Measurements from ENCODE around the gene SEMA3F.

The SEMA3F gene

DNA sequence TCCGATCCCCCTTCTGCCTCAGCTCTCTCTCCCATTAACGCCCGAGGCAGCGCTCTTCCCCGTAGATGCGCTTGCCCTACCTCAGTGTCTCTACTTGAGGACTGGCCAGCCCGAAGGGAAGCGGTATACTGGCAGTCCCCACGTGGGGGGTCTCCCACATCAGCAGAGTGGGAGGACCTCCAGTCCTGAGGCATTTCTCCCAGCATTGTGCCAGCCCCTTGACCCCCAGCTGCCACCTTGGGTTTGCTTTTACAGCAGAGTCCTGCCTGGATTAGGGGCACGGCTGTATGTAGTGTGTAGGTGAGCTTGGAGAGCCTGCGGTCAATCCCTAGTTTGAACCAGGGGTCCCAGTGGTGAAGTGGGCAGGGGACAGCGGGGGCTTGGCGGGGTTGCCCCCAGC lies 767 bp downstream of the SEMA3F start:
- DNase-seq (ENCODE audit: low read depth in 2 of 2), result no peak

DNA sequence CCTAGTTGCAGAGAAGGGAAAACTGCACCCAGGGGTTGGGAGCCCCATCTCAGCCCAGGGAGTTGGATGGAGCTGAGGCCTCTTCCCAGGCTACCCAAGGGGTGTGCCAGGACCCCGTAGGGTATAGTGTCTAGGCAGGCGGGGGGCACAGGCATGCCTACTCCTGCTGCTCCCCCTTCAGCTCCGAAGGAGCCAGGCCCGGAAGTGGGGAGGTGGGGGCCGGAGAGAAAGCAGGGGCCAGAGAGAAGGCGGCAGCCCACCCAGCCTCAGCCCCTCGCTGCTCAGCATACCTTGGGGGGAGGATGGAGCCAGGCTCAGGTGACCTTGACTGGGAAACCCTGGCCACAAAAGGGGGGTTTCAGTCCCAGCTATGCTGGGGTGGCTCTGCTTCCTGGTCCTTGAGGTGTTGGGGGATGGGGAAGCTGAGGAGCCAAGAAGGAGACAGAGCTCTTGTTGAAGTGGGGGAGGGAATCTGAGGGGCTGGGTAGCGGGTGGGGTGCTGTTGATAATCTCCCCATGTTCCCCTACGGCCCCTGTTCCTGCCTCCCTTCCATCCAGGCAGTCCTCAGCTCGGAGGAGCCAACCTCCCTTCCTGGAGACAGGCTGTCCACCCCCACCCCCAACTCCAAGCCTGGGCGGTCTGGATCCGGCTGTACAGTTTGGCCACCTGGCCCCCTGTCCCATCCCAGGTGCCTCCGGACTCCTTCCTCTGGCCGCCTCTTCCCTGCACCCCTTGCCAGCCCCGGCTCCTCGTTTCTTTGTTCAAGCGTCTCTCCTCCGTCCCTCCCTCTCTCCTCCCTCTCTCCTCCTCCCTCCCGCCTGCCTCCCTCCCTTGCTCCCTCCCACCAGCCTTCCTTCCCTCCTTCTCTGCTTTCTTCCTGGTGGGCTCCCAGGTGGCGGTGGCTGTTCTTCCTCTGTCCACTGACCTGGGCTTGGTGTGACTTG lies 1.7 kb downstream of the SEMA3F start:
- DNase-seq (ENCODE audit: low read depth in 2 of 2), result no peak

DNA sequence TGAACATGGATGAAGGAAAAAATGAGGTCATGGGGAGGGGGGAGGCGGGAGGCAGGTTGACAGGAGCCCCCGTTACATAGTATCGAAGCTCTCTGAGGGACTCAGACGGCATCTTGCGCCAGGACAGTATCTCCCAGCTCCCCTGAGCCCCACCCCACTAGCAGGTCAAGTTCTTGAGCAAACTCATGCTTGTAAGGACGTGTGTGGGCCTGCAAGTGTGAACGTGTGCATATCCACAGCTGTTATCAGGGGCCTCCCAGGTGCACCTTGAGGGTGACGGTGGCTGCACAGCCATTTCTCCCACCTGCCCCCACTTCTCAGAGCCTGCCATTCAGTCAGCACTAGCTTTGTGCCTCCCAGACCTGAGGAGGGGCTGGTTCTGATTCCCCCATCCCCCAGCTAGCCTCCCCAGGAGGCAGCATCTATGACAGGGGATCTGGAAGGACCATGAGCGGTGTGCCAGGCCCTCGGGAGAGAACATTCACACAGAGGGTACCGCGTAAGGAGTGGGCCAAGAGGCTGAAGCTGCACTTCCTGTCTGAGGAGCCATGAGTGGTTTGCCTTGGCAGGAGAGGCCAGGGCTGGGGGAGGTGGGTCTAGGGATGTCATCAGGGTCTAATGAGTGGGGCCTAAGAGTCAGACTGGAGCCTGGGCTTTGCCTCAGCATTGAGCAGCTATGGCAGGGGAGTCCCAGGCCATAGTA lies 2.9 kb downstream of the SEMA3F start:
- no peak for DNase-seq (ENCODE audit: low read depth in 2 of 2)

DNA sequence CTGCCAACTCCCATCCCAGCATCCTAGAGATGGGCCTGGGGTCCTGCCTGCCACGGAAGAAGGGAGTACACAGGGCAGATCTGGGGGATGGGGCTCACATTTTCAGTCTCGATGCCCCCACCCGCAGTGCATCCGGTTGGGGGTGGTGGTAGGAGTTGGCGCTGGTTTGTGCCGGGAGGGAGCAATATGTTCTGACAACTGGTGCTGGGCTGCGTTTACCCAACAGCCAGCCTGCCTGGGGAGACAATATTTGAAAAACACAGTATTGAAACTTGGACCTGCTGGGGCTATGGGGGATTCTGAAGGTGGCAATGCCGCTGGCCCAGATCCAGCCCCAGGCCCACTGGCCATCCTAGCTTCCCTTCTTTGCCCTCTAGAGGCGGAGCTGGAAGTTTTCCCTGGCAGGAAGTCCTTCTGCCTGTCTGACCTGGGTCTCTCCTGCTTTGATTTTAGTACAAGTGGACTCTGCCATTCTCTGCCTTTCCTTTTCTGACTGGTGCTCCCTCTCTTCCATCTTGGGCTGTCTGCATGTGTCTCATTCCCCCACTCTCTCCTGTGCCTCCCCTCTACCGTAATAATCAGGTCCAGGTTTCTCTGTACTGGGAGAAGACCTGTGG lies 3.5 kb downstream of the SEMA3F start:
- no peak for DNase-seq (ENCODE audit: low read depth in 2 of 2)

DNA sequence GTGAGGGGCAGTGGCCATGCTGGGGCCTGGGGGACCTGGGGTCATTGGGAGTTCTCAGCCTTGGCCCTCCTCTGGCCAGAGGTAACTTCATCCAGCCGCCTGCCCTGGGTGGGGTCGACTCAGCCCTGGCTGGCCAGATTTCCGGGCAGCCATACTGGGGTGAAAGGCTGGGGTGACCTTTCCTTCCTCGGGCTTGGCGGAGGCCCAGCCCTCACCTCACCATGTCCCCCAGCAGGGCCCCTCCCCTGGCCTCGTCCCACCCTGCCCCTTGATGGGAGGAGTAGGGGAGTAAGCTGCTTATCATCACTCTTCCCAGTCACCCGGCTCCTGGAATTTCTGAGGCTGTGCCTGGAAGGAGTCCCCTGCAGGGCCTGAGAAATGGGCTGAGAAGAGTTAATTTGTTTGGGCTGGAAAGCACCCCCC lies 5.4 kb downstream of the SEMA3F start:
- DNase-seq (ENCODE audit: low read depth in 2 of 2), result no peak

DNA sequence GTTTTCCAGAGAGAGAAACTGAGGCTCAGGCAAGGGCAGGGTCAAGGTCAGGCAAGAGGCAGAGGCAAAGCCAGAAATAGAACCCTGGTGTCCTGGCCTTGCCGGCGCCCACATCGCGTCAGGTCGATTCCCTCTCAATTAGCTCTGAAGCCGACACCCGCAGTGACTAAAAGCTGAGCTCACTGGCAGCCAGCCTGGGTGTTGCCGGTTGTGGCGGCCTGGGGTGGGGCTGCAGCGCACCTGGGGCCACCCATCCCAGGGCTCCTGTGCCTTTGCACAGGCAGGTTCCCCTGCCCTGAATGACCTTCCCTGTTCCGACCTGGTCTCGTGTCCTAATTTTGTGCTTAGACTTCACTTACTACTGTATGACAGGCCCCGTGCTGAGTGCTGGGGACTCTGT lies 6.2 kb downstream of the SEMA3F start:
- DNase-seq (ENCODE audit: low read depth in 2 of 2), result no peak

DNA sequence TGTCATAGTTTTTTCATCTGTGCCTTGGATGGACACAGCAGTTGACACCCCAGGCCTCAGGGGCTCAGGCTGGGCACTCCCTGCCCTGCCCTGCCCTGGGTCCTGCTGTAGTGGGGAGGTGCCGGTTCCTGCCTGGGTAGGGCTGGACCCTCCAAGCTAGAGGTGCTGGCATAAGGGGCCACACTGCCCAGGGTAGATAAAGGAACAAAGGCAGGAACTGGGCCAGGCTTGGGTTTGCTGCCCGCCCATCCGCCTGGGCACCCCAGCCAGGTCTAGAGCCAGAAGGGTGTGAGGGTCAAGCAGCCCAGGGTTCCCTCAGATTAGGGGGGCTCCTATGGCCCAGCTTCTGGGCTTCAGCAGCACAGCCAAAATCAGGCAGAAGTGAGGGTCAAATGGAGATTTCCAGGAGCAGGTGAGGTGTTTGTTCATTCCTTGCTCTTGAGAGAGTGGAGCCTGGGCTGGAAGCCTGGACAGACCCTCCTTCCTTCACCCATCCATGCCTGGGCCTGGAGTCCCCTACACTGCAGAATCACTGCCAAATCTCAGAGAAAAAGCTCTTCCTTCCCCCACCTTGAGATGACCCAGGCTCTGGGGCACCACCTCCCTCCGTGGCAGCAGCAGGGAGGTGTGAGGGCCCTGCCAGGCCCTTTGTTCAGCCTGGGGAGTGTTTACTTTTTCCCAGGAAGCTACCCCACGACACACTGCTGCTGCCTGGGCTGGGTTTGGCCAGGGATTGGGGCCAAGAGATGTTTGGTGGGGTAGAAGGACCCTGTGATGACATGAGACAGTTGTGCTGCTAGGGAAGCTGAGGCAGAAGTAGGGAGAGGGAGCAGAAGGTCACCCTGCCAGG lies 7.1 kb downstream of the SEMA3F start:
- DNase-seq (ENCODE audit: low read depth in 2 of 2), result no peak

DNA sequence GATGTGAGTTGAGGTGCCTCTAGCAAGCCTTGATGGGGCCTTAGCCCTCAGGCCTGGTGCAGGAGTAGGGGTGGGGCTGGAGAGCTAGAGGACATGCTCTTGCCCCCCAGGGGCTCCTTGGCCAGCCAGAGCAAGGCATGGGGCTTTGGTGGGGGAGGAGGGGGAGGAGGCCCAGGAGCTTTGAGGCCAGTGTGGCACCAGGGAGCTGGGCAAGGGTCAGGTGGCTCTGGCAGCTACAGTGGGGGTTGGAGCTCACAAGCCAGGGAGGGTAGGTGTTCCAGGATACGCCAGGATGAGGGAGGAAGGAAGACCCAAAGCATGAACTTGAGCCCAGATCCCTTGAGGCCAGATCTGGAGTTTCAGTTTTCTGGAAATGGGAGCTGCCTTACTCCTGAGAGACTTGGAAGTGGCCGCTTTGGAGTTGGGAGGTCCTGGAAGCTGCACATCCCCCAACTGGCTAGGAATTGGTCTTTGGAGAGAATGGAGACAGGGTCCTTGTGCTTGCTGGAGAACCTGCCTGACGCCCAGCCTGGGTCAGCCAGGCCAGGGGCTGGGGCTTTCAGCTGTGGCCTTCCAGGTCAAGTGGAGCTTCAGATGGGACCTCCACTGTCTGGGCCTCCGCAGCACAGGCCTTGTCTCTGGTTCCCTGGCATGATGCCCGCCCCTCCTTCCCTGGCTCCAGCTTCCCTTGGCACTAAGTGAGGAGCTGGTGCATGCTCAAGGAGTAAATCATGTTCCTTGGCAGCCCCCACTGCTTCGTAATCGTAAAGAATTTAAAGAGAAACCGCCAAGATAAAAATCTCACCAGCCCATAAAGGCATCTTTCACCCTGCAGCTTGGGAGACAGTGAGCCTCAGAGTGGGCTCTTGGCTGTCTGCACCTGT lies 8.7 kb downstream of the SEMA3F start:
- DNase-seq (ENCODE audit: low read depth in 2 of 2), result no peak

DNA sequence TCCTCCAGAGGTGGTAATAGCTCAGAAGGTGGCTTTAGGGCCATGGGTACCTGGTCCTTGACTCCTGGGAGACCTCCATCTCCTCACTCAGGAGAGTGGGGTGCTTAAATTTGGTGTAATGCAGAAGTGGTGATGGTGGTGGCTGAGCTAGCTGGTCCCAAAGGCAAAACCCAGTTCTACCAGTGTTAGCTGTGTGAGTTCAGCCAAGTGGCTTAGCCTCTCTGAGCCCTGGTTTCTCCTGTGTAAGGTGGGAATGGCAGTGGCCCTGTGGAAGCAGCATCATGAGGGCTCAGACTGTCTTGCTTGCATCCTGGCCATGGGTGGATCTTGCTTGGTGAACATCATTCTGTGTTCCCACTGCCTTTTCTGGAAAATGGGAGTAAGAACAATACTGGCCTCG lies 9.4 kb downstream of the SEMA3F start:
- no peak for DNase-seq (ENCODE audit: low read depth in 2 of 2)

DNA sequence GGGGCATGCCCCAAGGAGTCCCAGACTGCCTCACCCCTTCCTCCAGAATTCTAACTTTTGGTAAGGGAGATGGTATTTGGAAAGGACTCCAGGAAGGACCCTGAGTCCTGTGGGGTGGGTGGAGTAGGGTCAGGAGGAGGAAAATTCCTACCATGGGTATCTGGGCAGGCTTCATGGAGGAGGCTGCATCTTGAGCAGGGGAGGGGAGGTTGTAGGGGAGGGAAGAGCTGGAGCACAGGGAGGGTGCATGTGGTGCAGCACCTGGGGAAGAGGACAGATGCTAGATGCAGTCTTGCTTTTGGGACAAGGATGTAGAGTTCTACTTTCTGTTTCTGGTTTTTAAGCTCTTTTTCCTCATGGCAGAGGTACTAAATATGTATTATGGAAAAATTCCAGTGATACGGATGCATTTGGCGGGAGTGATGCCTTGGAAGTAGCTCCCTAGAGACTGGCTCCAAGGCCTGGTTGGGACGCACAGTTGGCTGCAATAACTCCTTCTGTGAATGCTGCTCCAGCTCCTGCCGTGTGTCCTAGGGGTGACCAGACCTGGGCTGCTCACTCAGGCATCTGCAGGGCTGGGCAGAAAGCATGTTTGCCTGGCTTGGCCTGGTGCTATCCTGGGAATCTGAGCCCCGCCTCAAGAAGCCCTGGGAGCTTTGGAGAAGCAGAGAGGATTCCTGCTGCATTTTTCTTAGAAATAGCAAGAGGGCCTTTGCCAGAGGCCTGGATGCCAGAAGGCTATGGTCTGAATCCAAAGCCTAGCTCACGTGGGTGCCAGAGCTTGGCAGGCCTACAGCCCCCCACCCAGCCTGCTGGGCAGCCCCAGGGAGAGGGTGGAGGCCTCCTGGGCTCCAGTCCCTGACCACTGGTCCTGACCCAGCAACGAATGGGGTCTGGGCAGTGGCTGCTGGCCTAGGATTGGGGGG lies 10.1 kb downstream of the SEMA3F start:
- DNase-seq (ENCODE audit: low read depth in 2 of 2), result no peak

DNA sequence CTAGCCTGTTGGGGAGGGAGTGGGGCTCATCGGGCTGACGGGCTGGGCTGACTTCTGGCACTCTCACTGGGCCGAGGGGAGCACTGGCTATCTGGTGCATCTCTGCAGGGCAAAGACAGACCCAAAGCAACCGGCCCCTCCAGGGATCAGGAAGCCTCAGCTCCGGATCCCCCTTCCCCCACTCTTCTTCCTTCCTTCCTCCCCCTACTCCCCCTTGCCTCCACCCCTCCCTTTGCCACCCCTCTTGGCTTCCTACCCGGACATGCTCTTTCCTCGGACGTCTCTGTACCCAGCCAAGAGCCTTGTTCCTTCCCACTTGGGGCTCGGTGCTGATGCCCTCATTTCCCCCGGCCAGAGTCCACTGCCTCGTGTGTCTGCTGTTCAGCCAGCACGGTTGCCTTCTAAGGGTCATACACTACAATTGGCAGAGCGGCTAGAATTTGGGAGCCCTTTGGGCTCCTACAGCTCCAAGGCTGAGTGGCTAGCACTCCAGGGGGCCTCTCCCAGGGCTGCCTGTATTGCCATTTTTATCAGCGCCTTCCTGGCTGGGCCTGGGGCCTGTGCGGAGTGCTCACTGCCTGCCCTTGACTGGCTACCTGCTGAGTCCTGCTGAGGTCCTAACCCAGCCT lies 10.9 kb downstream of the SEMA3F start:
- no peak for DNase-seq (ENCODE audit: low read depth in 2 of 2)

DNA sequence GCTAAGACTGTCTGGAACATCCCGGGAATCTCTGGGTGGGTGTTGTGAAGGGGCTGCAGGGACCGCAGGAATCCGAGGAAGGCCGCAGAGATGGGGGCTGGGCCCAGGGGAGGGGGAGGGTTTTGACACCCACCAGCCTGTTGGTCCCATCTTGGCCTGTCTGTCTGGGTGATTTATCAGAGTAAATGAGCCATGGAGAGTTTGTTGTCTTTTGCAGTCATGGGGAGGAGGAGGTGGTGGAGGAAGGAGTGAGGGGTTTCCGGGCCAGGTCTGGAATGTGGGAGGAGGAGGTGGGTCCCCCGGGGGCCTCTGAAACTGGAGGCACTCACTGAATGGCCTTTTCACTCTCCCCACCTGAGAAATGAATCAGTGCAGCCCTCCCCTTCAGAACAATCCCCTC lies 11.5 kb downstream of the SEMA3F start:
- DNase-seq (ENCODE audit: low read depth in 2 of 2), result no peak

DNA sequence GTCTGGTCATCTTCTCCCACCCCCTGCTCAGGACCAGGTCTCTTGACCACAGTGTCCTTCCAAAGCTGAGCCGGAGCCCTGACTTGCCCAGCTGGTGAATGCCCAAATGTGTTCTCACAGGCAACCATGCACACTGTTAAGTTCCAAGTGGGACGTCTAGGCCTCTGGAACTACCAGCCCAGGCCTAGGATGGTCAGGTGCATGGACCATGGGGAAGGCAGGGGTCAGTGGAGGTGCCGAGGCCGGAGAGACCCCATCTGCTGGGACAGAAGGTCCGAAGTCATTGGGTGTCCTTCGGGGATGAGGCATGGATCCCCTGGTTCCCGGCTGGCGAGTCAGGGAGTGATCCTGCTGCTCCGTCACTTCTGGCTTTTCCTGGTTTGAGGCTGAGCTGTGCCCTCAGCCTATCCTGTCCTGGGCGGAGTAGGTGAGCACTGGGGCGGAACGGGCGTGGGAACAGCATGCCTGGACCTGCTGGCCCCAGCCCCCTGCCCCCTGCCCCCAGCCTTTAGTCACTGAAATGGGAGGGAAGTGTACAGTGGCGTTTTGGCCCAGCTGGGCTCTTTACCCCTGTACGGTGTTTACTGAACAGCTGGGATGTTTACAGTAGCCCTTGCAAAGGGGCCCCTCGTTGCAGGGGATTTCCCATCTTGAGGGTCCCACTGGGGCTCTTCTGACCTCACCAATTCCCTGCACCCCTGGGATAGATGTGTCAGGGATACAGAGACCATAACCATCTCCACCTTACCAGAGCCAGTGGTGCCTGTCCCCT lies 12.1 kb downstream of the SEMA3F start:
- DNase-seq (ENCODE audit: low read depth in 2 of 2), result no peak

DNA sequence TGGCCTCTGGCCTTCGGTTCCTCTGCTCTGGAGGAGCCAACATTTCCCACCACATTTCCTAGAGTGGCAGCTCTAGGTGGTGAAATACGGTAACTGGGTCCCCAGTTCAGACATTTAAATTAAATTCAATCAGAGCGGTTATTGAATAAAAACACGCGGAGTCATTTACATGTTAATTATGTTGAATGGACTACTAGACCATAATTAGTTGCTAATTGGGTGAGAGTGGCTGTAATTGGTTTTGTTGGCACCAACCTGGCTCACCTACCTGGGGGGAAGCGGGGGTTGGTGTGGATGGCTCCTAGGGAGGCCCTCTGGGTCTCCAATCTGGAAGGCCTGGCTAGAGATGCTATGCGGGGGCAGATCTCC lies 12.7 kb downstream of the SEMA3F start:
- no peak for DNase-seq (ENCODE audit: low read depth in 2 of 2)

DNA sequence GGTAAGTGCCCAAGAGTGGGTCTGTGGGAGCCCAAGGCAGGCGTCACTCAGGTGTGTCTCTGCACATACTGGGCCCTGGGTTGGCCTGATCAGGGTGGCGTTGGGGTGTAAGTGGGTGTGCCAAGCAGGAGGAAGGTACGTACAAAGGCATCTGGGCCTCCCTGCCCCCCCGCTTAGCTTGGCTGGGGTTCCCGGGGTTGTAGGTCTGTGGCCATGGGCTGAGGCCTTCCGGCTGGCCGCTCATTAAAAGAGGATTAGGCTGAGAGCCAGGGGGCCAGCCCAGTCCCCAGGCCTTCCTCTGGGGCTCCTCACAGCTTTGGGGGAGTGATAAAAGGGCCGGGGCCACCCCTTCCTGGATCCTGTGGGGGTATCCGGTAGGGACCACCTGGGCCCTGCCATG lies 13.3 kb downstream of the SEMA3F start:
- no peak for DNase-seq (ENCODE audit: low read depth in 2 of 2)

DNA sequence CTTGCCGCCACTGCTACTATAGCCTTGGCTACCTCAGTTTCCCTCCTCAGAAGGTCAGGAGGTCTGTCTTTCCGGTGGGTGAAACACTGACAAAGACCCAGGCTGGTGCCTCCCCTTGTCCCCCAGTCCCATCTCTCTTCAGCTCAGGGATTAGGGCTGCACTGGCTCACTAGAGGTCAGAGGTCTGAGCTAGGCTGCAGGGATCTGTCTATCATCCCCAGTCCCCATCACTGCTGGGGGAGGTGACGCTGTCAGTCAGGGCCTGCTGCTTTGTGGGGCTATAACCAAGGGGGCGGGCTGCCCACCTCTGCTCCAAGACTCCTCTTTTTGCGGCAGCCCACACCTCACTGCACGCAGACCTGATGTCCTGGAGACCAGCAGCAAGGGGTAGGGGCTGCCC lies 13.7 kb downstream of the SEMA3F start:
- DNase-seq (ENCODE audit: low read depth in 2 of 2), result no peak

DNA sequence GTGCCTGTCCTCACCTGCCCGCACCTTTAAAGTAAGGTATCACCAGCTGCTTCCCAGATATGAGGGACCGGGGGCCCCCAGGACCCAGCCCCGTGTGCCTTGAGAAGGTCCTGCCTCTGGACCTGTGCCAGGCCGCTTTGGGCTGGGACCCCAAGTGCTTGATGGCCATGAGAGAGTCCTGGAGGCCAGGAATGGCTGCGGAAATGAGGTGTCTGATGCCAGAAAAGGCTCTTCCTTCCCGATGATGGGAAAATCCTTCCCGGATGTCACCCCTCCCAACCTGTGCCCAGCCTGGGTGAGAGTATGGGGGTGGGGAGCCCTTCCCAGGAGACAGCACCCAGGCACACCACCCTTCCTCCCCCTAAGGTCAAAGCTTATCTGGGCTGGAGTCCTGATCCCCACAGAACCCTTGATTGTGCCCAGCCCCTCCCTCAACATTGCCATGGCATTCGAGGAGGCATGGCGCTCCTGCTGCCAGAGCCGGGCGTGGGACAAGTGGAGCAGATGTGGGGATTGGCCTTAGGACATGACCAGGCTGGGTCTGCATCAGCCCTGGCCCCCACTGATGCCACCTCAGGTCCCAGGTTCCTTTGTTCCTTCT lies 14.2 kb downstream of the SEMA3F start:
- no peak for DNase-seq (ENCODE audit: low read depth in 2 of 2)

DNA sequence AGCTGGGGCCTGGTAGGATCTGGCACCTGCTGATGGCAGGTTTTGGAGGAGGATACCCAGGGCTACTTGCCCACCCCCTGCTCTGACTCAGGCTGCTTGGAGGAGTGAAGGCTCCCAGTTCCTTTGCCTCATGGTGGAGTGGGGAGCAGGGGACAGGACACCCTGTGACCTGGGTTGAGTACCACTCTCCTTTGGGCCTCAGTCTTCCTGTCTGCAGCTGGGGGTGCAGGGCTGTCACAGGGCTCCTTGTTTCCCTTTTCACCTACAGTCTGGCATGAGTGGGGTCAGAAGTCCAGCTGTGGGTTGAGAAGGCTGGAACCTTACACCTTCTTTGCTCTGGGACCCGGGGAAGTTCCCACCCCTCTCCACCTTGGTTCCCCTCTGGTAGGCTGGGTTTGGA lies 14.7 kb downstream of the SEMA3F start:
- DNase-seq (ENCODE audit: low read depth in 2 of 2), result no peak

Measured in stimulated activated CD8-positive, alpha-beta memory T cell treated with anti-CD3 and anti-CD28 coated beads, Interleukin-7, amount 100 ng/mL, for 1 hour (primary cell).